GM21381 (cell line): Measurements from ENCODE around the gene DDX39A.
"Not testable (repeated sequence)": the region's sequence is repeated elsewhere in the genome, so short reads cannot be mapped to it uniquely, and the experiment has no call there.

ENCODE experiments used
- ATAC-seq: cut with Tn5 transposase; IDR thresholded peaks from one replicate; pipeline ENCODE4 v1.9.1; 2021; ENCODE audit warnings: mild to moderate bottlenecking, moderate library complexity; ENCODE audit not compliant: unreplicated experiment

Gene DDX39A

GRCh38 chr19:14391156-14391821, 27.9 kb downstream of the DDX39A start:
- no peak for ATAC-seq

GRCh38 chr19:14390548-14390947, 28.6 kb downstream of the DDX39A start:
- no peak for ATAC-seq

GRCh38 chr19:14385492-14385891, 33.6 kb downstream of the DDX39A start:
- no peak for ATAC-seq

GRCh38 chr19:14383661-14384555, 35.2 kb downstream of the DDX39A start:
- ATAC-seq, result no peak

- no peak for ATAC-seq
Measured at GRCh38 chr19:14381689-14382474, 37.3 kb downstream of the DDX39A start.

- no peak for ATAC-seq
Measured at GRCh38 chr19:14379294-14380065, 39.7 kb downstream of the DDX39A start.

GRCh38 chr19:14378890-14379289, 40.3 kb downstream of the DDX39A start:
- no peak for ATAC-seq

- ATAC-seq, result no peak
Measured at GRCh38 chr19:14377883-14378328, 41.2 kb downstream of the DDX39A start.

GRCh38 chr19:14375582-14376291, 43.4 kb downstream of the DDX39A start:
- ATAC-seq, result no peak

- ATAC-seq, result no peak
Measured at GRCh38 chr19:14375055-14375581, 44.0 kb downstream of the DDX39A start.

- ATAC-seq, result not testable (repeated sequence)
Measured at GRCh38 chr19:14374313-14374712, 44.8 kb downstream of the DDX39A start.

GRCh38 chr19:14372384-14373077, 46.6 kb downstream of the DDX39A start:
- ATAC-seq, result not testable (repeated sequence)

- ATAC-seq, result no peak
Measured at GRCh38 chr19:14371301-14371821, 47.8 kb downstream of the DDX39A start.

GRCh38 chr19:14370940-14371280, 48.2 kb downstream of the DDX39A start:
- no peak for ATAC-seq

- ATAC-seq, result no peak
Measured at GRCh38 chr19:14370169-14370939, 48.8 kb downstream of the DDX39A start.

- no peak for ATAC-seq
Measured at GRCh38 chr19:14369399-14370168, 49.6 kb downstream of the DDX39A start.

GRCh38 chr19:14368011-14368513, 51.1 kb downstream of the DDX39A start:
- no peak for ATAC-seq
